OCI-LY3 (cell line): ENCODE data around the gene ETFBKMT.

ENCODE experiments used
- EZH2phosphoT487 ChIP-seq: fragments of 200-600 bp; shearing (Covaris generic); IDR thresholded peaks from 2 replicates; pipeline ENCODE4 v1.6.1; 2018; ENCODE audit warnings: antibody characterized with exemption, mixed run types, low read depth
- TF ChIP-seq, protein P1 (sequence below): fragments of 200-600, 300-600 bp; sonication (generic); IDR thresholded peaks from 2 replicates; pipeline ENCODE4 v1.5.1; 2014; ENCODE audit warnings: antibody characterized with exemption, low read length, low read depth

DNA sequence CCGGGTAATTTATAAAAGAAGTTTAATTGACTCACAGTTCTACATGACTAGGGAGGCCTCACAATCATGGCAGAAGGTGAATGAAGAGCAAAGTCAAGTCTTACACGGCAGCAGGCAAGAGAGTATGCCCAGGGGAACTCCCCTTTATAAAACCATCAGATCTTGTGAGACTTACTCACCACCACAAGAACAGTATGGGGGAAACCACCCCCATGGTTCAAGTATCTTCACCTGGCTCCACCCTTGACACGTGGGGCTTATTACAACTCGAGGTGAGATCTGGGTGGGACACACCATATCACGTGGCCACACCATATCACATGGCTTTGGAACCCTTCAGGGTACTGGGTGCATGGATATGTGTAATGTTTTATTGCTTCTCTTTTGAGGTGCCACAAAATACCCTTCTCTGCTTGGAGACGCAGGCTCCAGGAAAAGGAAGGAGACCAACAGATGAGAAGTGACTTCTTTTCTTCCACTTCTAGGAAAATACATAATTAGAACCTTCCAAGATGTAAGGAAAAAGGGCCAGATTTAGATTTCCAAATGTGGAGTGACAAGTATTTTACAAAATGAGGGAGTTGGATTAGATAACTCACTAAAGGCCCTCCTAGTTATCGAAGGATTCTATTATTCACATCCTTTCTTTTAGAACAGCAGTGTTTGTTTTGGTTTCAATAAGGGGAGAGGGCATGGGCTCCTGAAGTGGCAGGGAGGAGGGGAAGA is 33.1 kb upstream of the ETFBKMT start:
- TF ChIP-seq, protein P1, sequence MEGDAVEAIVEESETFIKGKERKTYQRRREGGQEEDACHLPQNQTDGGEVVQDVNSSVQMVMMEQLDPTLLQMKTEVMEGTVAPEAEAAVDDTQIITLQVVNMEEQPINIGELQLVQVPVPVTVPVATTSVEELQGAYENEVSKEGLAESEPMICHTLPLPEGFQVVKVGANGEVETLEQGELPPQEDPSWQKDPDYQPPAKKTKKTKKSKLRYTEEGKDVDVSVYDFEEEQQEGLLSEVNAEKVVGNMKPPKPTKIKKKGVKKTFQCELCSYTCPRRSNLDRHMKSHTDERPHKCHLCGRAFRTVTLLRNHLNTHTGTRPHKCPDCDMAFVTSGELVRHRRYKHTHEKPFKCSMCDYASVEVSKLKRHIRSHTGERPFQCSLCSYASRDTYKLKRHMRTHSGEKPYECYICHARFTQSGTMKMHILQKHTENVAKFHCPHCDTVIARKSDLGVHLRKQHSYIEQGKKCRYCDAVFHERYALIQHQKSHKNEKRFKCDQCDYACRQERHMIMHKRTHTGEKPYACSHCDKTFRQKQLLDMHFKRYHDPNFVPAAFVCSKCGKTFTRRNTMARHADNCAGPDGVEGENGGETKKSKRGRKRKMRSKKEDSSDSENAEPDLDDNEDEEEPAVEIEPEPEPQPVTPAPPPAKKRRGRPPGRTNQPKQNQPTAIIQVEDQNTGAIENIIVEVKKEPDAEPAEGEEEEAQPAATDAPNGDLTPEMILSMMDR, result no peak
- TF ChIP-seq EZH2phosphoT487, result no peak
